MG63 (cell line): ENCODE data around the gene CASP3. TPM values are rescaled to one million over a fixed set of nuclear protein-coding genes. Genes with fewer than 3 reads are reported as not detected.
A peak's percentile ranks its signal among the peaks of the same experiment; 100 is the strongest.
"Not testable (repeated sequence)": the region's sequence is repeated elsewhere in the genome, so short reads cannot be mapped to it uniquely, and the experiment has no call there.

Experiments
- DNase-seq: peaks from one replicate; pipeline ENCODE4 v3.0.0-alpha.2; 2020
- H3K27me3 ChIP-seq: fragments of 250-450 bp; sonication (Bioruptor Pico); 2 replicates; pipeline ENCODE4 v1.5.1; 2020; ENCODE audit warnings: mild to moderate bottlenecking, moderate library complexity
- H3K36me3 ChIP-seq: fragments of 250-450 bp; sonication (Bioruptor Pico); 2 replicates; pipeline ENCODE4 v1.5.1; 2020; ENCODE audit warnings: mild to moderate bottlenecking, moderate library complexity
- H3K4me3 ChIP-seq: fragments of 250-450 bp; sonication (Bioruptor Pico); 2 replicates; pipeline ENCODE4 v1.5.1; 2020; ENCODE audit warnings: mild to moderate bottlenecking, moderate library complexity
- H3K9me3 ChIP-seq: fragments of 250-450 bp; sonication (Bioruptor Pico); 2 replicates; pipeline ENCODE4 v1.5.1; 2020; ENCODE audit warnings: mild to moderate bottlenecking, moderate library complexity
- total RNA-seq: library from RNA; depleted of rRNA; stranded (reverse); fragments of >200 nt; shearing (Covaris generic); gene quantifications from 2 replicates; pipeline ENCODE4 v1.2.3, GENCODE V29; 2014; ENCODE audit warnings: low replicate concordance

CASP3 gene
- total RNA-seq, 1 experiment from 2014 or later: 30.8 TPM

- Histone ChIP-seq H3K9me3 (no peaks in the 10 kb centered on the region), H3K36me3 (peaks cover 11% of the 10 kb centered on the region; the same call in 1 of the 2 replicates)
- DNase-seq: no peak
These were observed 1.8 kb downstream of the CASP3 start for GRCh38 chr4:184647266-184648053.

DNA sequence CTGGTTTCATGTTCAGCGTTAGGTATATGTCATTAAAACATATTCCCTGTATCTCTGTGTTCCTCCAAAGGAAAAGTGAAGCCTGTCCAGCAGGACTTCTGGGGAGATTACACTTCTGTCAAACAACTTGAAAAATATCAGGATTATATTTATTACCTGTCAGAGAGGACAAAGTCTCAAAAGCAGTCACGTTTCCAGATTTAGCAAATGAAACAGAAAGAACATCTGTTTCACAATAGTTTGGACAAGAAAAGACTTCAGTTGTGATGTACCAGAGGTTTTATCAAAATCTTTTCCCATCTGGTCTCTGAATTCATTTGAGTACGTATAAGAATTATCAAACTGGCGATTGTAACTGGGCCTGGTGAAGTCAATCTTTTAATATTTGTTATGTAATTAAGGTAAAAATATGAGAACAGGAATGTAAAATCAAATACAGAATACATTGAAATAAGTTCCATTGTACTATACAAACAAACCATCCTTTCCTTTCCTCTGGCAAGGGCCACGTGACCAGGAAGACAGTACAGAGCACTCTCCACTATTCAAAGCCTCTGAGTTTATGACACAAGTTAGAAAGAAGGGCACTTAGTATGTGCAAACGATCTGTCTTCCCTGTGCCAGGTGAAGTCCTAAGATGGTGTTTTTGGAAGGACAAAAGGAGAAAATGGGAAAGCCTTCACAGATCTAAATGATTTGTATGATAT lies 3.2 kb downstream of the CASP3 start:
- H3K9me3 ChIP-seq: no peaks in the 10 kb centered on the region
- H3K4me3 ChIP-seq: no peak overlapping the region
- no peak for DNase-seq
- H3K36me3 ChIP-seq: peaks cover 12% of the 10 kb centered on the region; the same call in 1 of the 2 replicates
- H3K27me3 ChIP-seq: no peaks in the 10 kb centered on the region

More at GRCh38 chr4:184647266-184648053, 1.8 kb downstream of the CASP3 start:
- peak overlapping the region; percentile 89 for H3K4me3 ChIP-seq
- no peaks in the 10 kb centered on the region for H3K27me3 ChIP-seq

DNA sequence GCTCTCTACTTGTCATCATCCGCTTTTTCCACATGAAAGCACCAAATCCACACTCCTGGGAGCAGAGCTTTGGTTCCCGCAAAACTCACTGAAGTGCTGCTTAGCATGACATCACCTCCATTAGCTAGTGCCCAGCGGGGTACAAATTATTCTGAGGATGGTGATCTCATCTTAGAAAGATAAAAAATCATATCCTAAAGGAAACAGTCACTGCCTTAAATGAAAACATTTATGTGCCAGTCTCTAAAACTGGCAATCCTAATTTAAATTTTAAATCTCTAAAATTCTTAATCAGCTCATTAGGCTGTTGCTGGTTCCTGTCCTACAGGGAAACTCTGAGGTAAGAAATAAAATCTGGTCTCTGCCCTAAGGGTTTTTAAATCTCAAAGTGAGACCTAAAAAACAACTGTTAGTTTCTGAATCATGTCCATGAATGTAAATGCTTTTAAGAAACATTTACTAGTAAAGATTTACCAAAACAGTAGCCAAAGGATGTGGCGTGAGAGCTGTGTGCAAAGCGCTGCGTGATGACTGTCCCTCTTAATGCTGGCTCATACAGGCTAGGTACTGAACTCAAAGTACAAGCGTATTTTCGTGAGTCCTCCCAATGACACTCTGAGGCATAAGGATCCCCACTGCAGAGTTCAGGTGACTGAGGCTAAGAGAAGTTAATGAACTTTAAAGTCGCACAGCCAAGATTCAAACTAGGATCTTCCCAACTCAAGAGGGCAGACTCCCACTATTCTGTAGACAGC lies 4.5 kb downstream of the CASP3 start:
- DNase-seq: peak; percentile 5
- H3K9me3 ChIP-seq: no peaks in the 10 kb centered on the region
- H3K36me3 ChIP-seq: peaks cover 15% of the 10 kb centered on the region
- H3K27me3 ChIP-seq: no peaks in the 10 kb centered on the region
- no peak overlapping the region for H3K4me3 ChIP-seq

DNA sequence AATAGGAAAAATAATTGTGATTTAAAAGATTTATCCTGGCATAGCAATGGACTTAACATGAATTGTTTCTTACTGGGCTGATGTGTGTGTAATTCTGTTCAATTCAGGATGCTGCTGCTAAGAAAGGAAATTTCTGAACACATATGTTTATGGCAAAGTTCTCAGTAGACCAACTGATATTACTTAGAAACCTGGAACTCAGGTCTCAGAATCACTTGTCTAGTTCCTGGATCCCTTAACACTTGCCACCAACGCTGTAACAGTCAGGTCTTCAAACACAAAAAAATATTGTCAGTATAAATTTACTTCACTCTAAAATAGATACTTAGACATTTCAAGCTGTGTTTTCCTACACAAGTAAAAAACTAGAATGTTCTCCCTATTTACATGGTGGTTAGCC lies 5.5 kb downstream of the CASP3 start:
- H3K36me3 ChIP-seq: peaks cover 17% of the 10 kb centered on the region
- DNase-seq: no peak
- H3K9me3 ChIP-seq: no peaks in the 10 kb centered on the region
- H3K4me3 ChIP-seq: no peak overlapping the region
- no peaks in the 10 kb centered on the region for H3K27me3 ChIP-seq

GRCh38 chr4:184641451-184641850 lies 7.8 kb downstream of the CASP3 start:
- peaks cover 25% of the 10 kb centered on the region for H3K36me3 ChIP-seq
- no peaks in the 10 kb centered on the region for H3K9me3 ChIP-seq
- no peak for DNase-seq
- no peak overlapping the region for H3K4me3 ChIP-seq
- H3K27me3 ChIP-seq: no peaks in the 10 kb centered on the region

DNA sequence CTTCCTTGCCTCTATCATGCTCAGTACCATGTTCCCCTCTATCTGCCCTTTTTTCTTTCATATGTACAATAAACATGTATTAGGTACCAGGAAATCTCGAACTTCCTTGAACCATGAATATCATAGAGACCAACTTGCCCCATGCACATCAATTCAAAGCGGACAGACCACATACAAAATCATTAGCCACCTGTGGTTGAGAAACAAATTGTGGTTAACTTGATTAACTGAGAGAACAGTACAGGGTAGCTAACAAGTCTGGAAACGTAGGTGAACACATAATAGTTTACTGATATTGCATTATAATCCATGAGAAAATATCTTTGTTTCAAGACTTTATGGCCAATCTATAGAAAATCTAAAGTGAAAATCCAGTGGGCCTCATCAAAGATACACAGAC lies 8.2 kb downstream of the CASP3 start:
- Histone ChIP-seq H3K27me3 (no peaks in the 10 kb centered on the region), H3K36me3 (peaks cover 29% of the 10 kb centered on the region), H3K9me3 (no peaks in the 10 kb centered on the region), H3K4me3 (no peak overlapping the region)
- DNase-seq: no peak

- no peak for DNase-seq
These were observed 12.3 kb downstream of the CASP3 start for GRCh38 chr4:184636897-184637296.

GRCh38 chr4:184636144-184636543 lies 13.1 kb downstream of the CASP3 start:
- H3K36me3 ChIP-seq: peaks cover 37% of the 10 kb centered on the region
- no peak overlapping the region for H3K4me3 ChIP-seq
- no peak for DNase-seq
- no peaks in the 10 kb centered on the region for H3K27me3 ChIP-seq
- H3K9me3 ChIP-seq: no peaks in the 10 kb centered on the region

More at GRCh38 chr4:184636897-184637296, 12.3 kb downstream of the CASP3 start:
- no peak overlapping the region for H3K4me3 ChIP-seq
- H3K36me3 ChIP-seq: peaks cover 33% of the 10 kb centered on the region
- H3K27me3 ChIP-seq: no peaks in the 10 kb centered on the region
- H3K9me3 ChIP-seq: no peaks in the 10 kb centered on the region

DNA sequence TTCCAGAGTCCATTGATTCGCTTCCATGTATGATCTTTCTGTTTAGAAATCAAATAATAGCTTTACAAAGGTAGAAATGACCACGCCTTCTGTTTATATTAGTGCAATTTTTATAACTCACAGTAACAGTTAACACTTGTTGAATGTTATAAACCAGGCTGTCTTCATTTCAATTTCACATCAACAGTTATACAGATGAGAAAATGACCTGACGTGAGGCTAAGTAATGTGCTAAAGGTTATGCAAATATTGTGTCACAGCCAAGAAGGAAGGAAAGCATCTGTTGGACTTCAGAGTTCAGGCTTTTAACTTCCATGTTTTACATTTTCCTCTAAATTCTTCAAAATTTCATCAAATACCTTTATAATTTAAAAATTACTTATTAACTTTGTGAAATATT lies 13.9 kb downstream of the CASP3 start:
- H3K27me3 ChIP-seq: no peaks in the 10 kb centered on the region
- H3K9me3 ChIP-seq: no peaks in the 10 kb centered on the region
- no peak for DNase-seq
- H3K4me3 ChIP-seq: no peak overlapping the region
- H3K36me3 ChIP-seq: peaks cover 38% of the 10 kb centered on the region

DNA sequence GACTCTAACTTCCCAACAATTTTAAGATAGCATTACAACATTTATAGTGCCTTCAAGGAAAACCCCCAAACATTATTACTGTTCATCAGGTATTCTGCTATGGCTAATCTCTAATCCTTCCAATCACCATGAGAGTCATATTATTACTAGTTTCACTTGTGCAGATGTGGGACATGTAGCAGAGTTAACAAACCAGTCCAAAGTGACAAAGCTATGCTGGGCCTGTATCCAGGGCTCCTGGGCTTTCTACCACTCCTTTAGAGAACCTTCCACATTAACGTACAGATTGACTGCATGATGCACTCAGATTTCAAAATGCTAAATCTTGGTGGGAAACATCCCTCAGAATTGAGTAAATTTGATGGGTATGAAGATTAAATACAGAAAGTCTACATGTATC lies 16.4 kb downstream of the CASP3 start:
- Histone ChIP-seq H3K9me3 (no peaks in the 10 kb centered on the region), H3K4me3 (no peak overlapping the region), H3K36me3 (peaks cover 51% of the 10 kb centered on the region), H3K27me3 (no peaks in the 10 kb centered on the region)
- DNase-seq: no peak

- no peaks in the 10 kb centered on the region for H3K9me3 ChIP-seq
- H3K27me3 ChIP-seq: no peaks in the 10 kb centered on the region
- no peak overlapping the region for H3K4me3 ChIP-seq
- H3K36me3 ChIP-seq: peaks cover 29% of the 10 kb centered on the region
- no peak for DNase-seq
These were observed 21.1 kb downstream of the CASP3 start for GRCh38 chr4:184628103-184628502.

GRCh38 chr4:184625783-184626596 lies 23.3 kb downstream of the CASP3 start:
- H3K9me3 ChIP-seq, H3K4me3 ChIP-seq, DNase-seq, H3K27me3 ChIP-seq: not testable (repeated sequence)
- peaks cover 21% of the 10 kb centered on the region for H3K36me3 ChIP-seq

- Histone ChIP-seq H3K9me3 (no peaks in the 10 kb centered on the region), H3K4me3 (no peak overlapping the region)
- no peak for DNase-seq
These were observed 24.2 kb downstream of the CASP3 start for GRCh38 chr4:184624972-184625554.

GRCh38 chr4:184624504-184624903 lies 24.7 kb downstream of the CASP3 start:
- not testable (repeated sequence) for H3K27me3 ChIP-seq, H3K9me3 ChIP-seq, H3K4me3 ChIP-seq, DNase-seq
- H3K36me3 ChIP-seq: peaks cover 14% of the 10 kb centered on the region

More at GRCh38 chr4:184624972-184625554, 24.2 kb downstream of the CASP3 start:
- Histone ChIP-seq H3K36me3 (peaks cover 18% of the 10 kb centered on the region), H3K27me3 (no peaks in the 10 kb centered on the region)

DNA sequence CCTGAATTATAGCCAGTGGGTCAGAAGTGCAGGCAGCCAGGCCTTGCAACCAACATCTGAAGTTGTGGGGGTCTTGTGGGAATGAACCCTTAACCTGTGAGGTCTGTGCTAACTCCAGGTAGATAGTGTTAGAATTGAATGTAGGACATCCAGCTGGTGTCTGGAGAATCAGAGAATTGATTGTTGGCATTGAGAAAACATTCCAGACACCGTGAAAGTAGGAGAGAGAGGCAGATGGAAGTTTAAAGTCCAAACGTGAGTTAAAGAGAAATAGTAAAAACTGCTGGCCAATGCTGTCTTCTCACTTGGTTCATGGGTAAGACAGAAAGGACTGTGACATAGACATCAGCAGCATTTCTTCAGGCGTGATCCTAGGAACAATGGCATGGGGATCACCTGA lies 27.7 kb downstream of the CASP3 start:
- no peak for DNase-seq
- Histone ChIP-seq H3K36me3 (no peaks in the 10 kb centered on the region), H3K9me3 (no peaks in the 10 kb centered on the region), H3K4me3 (no peak overlapping the region), H3K27me3 (no peaks in the 10 kb centered on the region)

DNA sequence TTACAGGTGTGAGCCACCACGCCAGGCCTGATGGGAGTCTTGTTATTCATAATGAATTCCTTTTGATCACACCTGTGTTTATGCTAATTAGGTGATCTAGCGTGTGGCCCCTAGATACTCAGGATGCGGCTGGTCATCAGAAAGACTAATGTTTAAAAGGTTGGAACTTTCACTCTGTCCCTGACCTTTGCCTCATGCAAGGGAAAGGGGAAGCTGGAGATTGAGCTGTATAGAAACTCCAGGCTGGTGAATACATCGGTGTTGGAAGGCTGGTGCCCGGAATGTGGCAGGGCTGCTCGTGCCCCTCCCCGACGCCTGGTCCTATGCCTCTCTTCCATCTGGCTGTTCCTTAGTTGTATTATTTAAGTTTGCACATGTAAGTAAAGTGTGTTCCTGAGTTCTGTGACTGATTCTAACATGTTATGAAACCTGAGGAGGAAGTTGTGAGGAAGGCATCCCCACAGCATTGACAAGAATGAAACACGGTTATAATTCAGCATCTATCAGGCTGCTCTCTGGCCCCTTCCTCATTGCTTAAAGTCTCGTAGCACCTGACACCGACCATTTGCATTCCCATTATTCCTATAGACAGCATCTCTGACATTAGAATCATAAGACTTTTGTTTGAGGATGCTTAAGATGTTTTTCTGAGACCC lies 28.9 kb downstream of the CASP3 start:
- no peaks in the 10 kb centered on the region for H3K36me3 ChIP-seq
- H3K9me3 ChIP-seq: no peaks in the 10 kb centered on the region
- no peak for DNase-seq
- no peak overlapping the region for H3K4me3 ChIP-seq
- no peaks in the 10 kb centered on the region for H3K27me3 ChIP-seq
